Activated naive CD4-positive, alpha-beta T cell treated with anti-CD3 and anti-CD28 coated beads, Interleukin-2, amount 50 U/mL, for 72 hours (primary cell): Measurements from ENCODE around the gene EFHB. TPM values are rescaled to one million over a fixed set of nuclear protein-coding genes. Genes with fewer than 3 reads are reported as not detected.
"Not testable (repeated sequence)": the region's sequence is repeated elsewhere in the genome, so short reads cannot be mapped to it uniquely, and the experiment has no call there.

Experiments used
- ATAC-seq, 2 donors: fragments of 150-1000 bp; cut with Tn5 transposase; 2 replicates each; pipeline ENCODE4 v1.10.0; 2021; ENCODE audit warnings: mild to moderate bottlenecking in 2 of 2, moderate library complexity in 2 of 2
- DNase-seq, 2 donors: peaks; one replicate each; pipeline ENCODE4 v3.0.0; 2021 to 2022; ENCODE audit warnings: low spot score in 2 of 2
- H3K27ac Mint-ChIP-seq, 2 donors: one replicate each; pipeline ENCODE4 v1.8.0; 2022; ENCODE audit warnings: mild to moderate bottlenecking in 2 of 2, mixed read lengths in 2 of 2
- H3K36me3 Mint-ChIP-seq, 2 donors: one replicate each; pipeline ENCODE4 v1.8.0; 2022; ENCODE audit warnings: mixed read lengths in 2 of 2
- H3K9me3 Mint-ChIP-seq, 2 donors: one replicate each; pipeline ENCODE4 v1.8.0; 2022; ENCODE audit warnings: mixed read lengths in 2 of 2
- total RNA-seq, 2 donors: library from RNA; stranded (reverse); gene quantifications; one replicate each; pipeline ENCODE4 v1.2.3, GENCODE V29; 2022

EFHB gene
- total RNA-seq, 2 donors from 2014 or later = 0.91 to 1.2 TPM

- ATAC-seq (no peak), DNase-seq (no peak)
- Mint-ChIP-seq H3K9me3 (peaks cover 0 to 4% of the 10 kb centered on the region in 2 donors), H3K36me3 (peaks cover 13 to 24% of the 10 kb centered on the region in 2 donors), H3K27ac (peak overlapping the region in 1 of 2 donors; percentile 98)
These were observed 11.5 kb upstream of the EFHB start for GRCh38 chr3:19945534-19945933.

DNA sequence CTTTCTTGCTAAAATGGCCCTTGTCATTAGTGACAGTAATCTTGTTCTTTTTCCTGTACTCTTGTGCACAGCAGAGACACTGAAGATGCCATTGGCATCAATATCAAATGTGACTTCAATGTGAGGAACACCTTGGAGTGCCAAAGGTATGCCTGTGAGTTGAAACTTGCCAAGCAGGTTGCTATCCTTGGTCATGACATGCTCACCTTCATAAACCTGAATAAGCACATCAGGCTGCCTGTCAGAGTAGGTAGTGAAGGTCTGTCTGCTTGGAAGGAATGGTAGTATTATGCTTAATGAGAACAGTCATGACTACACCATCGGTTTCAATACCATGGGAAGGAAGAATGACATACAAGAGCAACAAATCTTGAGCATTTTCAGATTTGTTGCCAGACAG is 6.6 kb upstream of the EFHB start:
- peaks cover 3 to 16% of the 10 kb centered on the region in 2 donors for H3K9me3 Mint-ChIP-seq
- DNase-seq = no peak
- H3K36me3 Mint-ChIP-seq = peaks cover 18 to 19% of the 10 kb centered on the region in 2 donors
- ATAC-seq = no peak
- no peak overlapping the region for H3K27ac Mint-ChIP-seq

DNA sequence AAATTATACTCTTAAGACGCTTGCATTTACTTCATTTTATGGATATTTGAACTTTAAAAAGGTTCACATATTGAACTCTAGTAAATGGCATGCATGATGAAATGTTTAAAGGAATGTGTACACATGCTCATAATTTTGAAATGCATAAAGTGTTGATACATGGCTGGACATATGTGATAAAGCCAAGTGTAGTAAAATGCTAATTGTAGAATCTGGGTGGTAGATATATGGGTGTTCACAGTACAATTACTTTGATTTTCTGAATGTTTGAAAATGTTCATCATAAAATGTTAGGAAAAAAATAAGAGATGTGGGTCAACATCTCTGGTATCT is 4.2 kb upstream of the EFHB start:
- H3K27ac Mint-ChIP-seq = peak overlapping the region in 1 of 2 donors; percentile 67
- no peak for ATAC-seq

GRCh38 chr3:19937459-19938294 is 3.7 kb upstream of the EFHB start:
- Mint-ChIP-seq H3K27ac (peak overlapping the region; percentile 40 to 67), H3K9me3 (peaks cover 3 to 19% of the 10 kb centered on the region in 2 donors), H3K36me3 (peaks cover 18% of the 10 kb centered on the region in 2 donors)
- DNase-seq (peak in 1 of 2 donors; percentile 23), ATAC-seq (peak; percentile 91 to 95)

More for the DNA sequence above, 4.2 kb upstream of the EFHB start:
- Mint-ChIP-seq H3K9me3 (peaks cover 3 to 19% of the 10 kb centered on the region in 2 donors), H3K36me3 (peaks cover 18% of the 10 kb centered on the region in 2 donors)
- DNase-seq = no peak

- peaks cover 0 to 4% of the 10 kb centered on the region in 2 donors for H3K9me3 Mint-ChIP-seq
- peaks cover 5 to 6% of the 10 kb centered on the region in 2 donors for H3K36me3 Mint-ChIP-seq
- ATAC-seq (no peak), DNase-seq (no peak)
- peak overlapping the region in 1 of 2 donors; percentile 87 for H3K27ac Mint-ChIP-seq
These were observed 1.6 kb downstream of the EFHB start for GRCh38 chr3:19932422-19932821.

DNA sequence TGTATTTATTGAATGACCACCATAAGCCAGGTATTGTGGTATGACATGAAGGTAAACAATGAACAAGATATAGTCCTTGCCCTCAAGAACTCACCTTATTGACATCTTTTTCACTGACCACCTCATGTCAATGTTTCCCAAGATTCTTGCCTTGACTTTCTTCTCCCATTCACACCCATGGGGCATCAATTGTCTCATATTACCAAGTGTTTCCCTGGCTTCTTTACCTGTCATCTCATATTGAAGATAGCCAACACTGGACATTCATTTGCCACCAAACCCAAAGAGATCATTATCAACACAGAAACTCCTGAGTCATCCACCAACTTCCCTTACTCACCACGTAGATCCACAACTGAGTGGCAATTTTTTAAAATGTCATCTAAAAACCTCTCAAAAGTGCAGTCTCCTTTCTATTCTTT is 2.2 kb downstream of the EFHB start:
- H3K27ac Mint-ChIP-seq = peak overlapping the region; percentile 0 to 87
- peaks cover 5 to 6% of the 10 kb centered on the region in 2 donors for H3K36me3 Mint-ChIP-seq
- DNase-seq (peak in 1 of 2 donors; percentile 5), ATAC-seq (peak; percentile 52 to 59)
- H3K9me3 Mint-ChIP-seq = peaks cover 0 to 4% of the 10 kb centered on the region in 2 donors

- Mint-ChIP-seq H3K9me3 (peaks cover 0 to 4% of the 10 kb centered on the region in 2 donors), H3K27ac (peak overlapping the region; percentile 0 to 87), H3K36me3 (peaks cover 5 to 6% of the 10 kb centered on the region in 2 donors)
- DNase-seq = peak; percentile 36 to 63
- peak; percentile 88 to 89 for ATAC-seq
These were observed 2.8 kb downstream of the EFHB start for GRCh38 chr3:19931180-19931692.

GRCh38 chr3:19920401-19921080 is 13.5 kb downstream of the EFHB start:
- Mint-ChIP-seq H3K27ac (no peak overlapping the region), H3K36me3 (no peaks in the 10 kb centered on the region), H3K9me3 (no peaks in the 10 kb centered on the region)
- DNase-seq = no peak
- ATAC-seq = no peak

DNA sequence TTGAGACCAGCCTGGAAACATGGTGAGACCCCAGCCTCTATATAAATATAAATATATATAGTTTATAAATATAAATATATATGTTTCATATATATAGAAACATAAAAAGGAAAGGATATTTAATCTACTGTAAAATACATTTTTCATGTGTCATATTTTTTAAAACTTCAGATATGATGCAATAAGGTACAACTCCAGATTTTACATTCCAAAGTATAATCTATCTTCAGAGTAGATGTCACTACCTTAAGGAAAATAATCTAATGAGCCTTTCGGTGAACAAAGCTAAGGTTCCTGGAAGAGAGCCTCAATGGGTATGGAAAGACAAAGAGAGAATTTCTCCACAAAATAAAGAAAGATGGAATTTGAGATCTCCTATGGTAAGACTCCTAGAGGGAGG is 16.9 kb downstream of the EFHB start:
- no peaks in the 10 kb centered on the region for H3K36me3 Mint-ChIP-seq

GRCh38 chr3:19911452-19911851 is 22.6 kb downstream of the EFHB start:
- H3K36me3 Mint-ChIP-seq = peaks cover 10 to 13% of the 10 kb centered on the region in 2 donors
- DNase-seq = no peak
- H3K27ac Mint-ChIP-seq = no peak overlapping the region
- ATAC-seq = no peak
- H3K9me3 Mint-ChIP-seq = peaks cover 7 to 12% of the 10 kb centered on the region in 2 donors

More for the DNA sequence above, 16.9 kb downstream of the EFHB start:
- Mint-ChIP-seq H3K9me3 (peaks cover 0 to 4% of the 10 kb centered on the region in 2 donors), H3K27ac (no peak overlapping the region)
- DNase-seq (no peak), ATAC-seq (no peak)

GRCh38 chr3:19907523-19907922 is 26.5 kb downstream of the EFHB start:
- Mint-ChIP-seq H3K27ac (no peak overlapping the region), H3K36me3 (peaks cover 10 to 18% of the 10 kb centered on the region in 2 donors), H3K9me3 (peaks cover 7 to 8% of the 10 kb centered on the region in 2 donors)
- no peak for ATAC-seq
- no peak for DNase-seq

DNA sequence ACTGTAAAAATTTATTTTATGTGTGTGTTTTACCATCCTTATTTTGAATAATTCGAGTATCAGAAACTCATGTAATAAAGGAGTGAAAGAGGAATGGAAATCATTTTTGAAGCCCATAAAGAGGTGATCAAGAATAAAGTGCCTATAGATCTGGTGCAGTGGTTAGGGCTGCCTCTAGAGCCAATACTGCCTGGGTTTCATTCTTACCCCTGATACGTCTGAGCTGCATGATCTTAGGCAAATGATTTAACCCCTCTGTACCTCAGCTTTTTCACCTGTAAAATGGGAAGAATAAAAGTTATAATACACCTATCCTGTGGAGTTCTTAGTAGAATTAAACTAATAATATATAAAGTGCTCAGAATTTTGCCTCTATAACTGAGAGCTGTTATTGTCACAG is 30.4 kb downstream of the EFHB start:
- Mint-ChIP-seq H3K36me3 (peaks cover 0 to 4% of the 10 kb centered on the region in 2 donors), H3K27ac (no peak overlapping the region), H3K9me3 (no peaks in the 10 kb centered on the region)
- DNase-seq (no peak), ATAC-seq (no peak)

GRCh38 chr3:19901918-19902317 is 32.1 kb downstream of the EFHB start:
- DNase-seq = no peak
- Mint-ChIP-seq H3K9me3 (no peaks in the 10 kb centered on the region), H3K27ac (no peak overlapping the region), H3K36me3 (peaks cover 0 to 4% of the 10 kb centered on the region in 2 donors)
- no peak for ATAC-seq

- Mint-ChIP-seq H3K9me3 (no peaks in the 10 kb centered on the region), H3K36me3 (peaks cover 0 to 4% of the 10 kb centered on the region in 2 donors), H3K27ac (no peak overlapping the region)
- ATAC-seq (no peak), DNase-seq (no peak)
These were observed 32.7 kb downstream of the EFHB start for GRCh38 chr3:19901337-19901736.

GRCh38 chr3:19899833-19900232 is 34.2 kb downstream of the EFHB start:
- not testable (repeated sequence) for H3K36me3 Mint-ChIP-seq, H3K27ac Mint-ChIP-seq, H3K9me3 Mint-ChIP-seq, ATAC-seq, DNase-seq

- H3K9me3 Mint-ChIP-seq = no peaks in the 10 kb centered on the region
- H3K36me3 Mint-ChIP-seq = no peaks in the 10 kb centered on the region
- no peak for DNase-seq
- no peak for ATAC-seq
- no peak overlapping the region for H3K27ac Mint-ChIP-seq
These were observed 34.8 kb downstream of the EFHB start for GRCh38 chr3:19899264-19899663.

- no peaks in the 10 kb centered on the region for H3K9me3 Mint-ChIP-seq
- no peak for DNase-seq
- H3K27ac Mint-ChIP-seq = no peak overlapping the region
- no peak for ATAC-seq
- no peaks in the 10 kb centered on the region for H3K36me3 Mint-ChIP-seq
These were observed 35.3 kb downstream of the EFHB start for GRCh38 chr3:19898721-19899120.
